SHP77 (cell line): ENCODE measurements around the gene AEN.

Source experiments
- DNase-seq, 2 experiments: peaks; one replicate each; lab custom pipeline; 2025; lab: John Stamatoyannopoulos, UW

AEN gene

DNA sequence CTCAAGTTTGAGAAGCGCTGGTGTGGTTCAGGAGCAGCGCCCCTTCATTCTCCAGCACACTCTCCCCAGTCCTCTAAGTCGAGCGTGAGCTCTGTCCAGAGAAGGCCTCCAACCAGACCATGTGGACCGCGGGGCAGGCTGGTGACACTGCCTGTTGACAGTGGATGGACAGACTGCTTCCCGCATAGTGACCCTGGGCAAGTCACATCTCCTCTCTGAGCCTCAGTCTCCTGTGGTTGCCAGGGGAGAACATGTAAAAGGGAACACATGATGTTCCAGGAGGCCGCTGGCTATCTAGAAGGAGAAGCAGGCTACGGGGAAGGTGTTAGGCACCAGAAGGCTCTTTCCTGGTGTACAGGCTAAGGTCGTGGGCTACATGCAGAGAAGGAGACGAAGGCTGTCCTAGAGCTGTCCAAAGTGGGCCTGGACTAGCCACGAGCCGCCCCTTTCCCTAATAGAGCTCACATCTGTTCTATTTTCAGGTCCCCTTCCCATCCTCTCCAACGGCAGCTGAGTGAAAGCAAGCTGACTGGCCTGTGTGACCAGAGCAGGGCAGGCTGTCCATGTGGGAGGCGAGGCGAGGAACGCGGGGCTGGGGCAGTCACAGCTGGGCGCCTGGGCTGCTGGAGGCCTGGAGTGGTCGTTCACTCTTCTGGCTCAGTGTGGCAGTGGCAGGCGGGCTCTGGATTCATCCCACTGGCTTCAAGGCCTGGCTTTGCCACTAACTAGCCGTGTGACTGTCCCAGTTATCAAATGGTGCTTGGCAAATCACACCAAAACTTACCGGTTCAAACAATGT, 28.8 kb downstream of the AEN start:
- DNase-seq: no peak

DNA sequence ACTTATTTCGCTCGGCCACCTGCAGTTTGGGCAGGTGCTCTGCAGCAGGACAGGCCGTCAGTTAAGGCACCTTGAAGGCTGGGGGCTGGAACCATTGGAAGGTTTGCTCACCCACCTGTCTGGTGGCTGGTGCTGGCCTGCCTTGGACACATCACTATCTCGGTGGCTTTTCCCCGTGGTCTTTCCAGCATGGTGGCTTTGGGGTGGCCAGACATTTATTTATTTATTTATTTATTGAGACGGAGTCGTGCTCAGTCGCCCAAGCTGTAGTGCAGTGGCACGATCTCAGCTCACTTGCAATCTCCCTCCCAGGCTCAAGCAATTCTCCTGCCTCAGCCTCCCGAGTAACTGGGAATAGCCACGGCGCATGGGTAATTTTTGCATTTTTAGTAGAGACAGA, 29.4 kb downstream of the AEN start:
- DNase-seq: no peak

DNA sequence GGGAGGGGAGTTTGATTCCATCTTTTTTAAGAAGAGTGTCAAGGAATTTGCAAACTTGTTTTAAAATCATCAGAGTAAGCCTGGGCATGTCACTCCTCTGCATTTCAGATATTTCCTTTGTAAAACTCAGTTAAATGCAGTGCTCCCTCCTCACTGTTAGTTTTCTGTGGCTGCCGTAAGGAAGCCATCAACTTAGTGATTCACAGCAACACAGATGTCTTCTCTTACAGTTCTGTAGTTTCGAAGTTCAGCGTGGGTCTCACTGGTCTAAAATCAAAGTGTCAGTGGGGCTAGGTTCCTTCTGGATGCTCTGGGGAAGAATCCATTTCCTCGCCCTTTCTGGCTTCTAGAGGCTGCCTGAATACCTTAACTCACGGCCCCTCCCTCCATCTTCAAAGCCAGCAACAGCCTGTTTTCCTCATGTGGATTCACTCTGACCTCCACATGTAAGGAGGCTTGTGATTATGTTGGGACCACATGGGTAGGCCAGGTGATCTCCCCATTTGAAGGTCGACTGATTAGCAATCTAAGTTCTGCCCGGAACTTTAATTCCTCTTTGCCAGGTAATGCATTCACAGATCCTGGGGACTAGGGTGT, 30.1 kb downstream of the AEN start:
- DNase-seq: no peak

DNA sequence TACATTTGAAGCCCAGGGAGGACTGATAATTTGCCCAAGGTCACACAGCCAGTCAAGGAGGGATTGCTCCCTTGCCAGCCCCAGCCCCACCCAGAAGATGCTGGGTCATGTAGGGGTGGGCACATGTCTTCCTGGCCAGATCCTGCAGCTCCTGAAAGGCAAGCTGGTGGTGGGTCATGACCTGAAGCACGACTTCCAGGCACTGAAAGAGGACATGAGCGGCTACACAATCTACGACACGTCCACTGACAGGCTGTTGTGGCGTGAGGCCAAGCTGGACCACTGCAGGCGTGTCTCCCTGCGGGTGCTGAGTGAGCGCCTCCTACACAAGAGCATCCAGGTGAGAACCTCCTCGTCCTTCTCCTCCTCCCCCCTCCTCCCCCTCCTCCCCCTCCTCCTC, 30.8 kb downstream of the AEN start:
- DNase-seq: no peak

DNA sequence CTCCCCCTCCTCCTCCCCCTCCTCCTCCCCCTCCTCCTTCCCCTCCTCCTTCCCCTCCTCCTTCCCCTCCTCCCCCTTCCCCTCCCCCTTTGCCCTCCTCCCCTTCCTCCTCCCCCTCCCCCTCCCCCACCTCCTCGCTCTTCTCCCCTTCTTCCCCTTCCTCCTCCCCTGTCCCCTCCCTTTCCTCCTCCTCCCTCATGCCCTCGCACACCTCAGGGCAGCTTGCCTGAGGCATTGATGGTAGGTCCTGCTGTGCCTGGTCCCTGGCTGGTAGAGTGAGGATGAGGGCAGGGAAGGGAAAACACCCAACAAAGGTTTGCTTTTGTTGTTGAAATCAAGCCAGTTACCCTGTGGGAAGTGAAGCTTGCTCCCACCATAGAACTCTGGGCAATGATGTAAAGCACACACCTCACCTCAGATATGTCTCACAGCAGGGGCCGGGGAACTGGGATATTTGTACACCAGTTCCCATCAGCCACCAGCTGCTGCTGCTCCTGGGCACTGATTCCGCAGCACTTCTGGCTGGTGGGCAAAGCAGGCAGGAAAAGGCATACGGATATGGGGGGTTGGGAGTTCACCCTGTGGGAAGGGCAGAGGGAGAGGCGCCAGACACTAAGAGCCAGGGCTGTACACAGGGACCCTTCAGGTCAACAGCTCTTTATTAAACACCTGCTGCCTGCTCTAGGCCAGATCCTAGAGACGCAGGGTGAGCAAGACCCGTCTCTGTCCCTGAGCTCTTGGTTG, 31.5 kb downstream of the AEN start:
- no peak for DNase-seq

DNA sequence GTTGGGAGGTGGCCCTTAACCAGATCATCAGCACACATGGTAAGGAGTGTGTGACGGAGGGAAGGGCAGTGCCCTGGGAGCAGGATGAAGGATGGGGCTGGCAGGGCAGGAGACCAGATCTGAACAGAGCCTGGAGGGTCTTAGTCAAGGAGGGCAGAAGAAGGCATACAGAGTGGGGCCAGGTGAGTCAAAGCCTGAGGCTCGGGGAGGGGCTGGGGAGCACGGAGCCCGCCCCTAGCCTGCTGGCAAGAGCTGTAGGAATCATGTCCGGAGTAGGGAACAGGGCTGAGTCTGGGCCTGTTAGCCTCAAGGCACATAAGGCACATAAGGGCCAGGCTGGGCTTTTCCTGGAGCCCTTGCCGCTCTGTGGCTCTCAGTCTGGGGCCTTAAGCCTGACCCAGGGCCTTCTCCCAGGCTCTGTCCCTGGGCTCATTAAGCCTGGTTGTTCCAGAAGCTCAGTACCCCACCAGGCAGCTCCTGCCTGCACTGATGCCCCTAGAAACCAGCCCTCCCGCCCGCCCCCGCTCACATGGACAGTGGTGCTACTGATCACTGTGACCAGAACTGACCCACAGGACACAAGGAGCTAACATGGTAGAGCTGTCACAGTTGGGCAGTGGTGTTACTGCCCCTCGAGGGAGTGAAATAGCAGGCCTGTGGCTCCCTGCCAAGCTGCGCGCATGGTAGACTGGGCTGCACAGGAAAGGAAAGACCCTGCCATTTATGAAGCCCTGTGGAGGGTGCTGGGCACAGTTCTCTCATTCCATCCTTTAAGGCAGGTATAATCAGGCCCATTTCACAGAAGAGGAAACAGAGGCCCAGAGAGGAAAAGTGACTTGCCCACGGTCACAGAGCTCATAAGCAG, 32.3 kb downstream of the AEN start:
- no peak for DNase-seq

DNA sequence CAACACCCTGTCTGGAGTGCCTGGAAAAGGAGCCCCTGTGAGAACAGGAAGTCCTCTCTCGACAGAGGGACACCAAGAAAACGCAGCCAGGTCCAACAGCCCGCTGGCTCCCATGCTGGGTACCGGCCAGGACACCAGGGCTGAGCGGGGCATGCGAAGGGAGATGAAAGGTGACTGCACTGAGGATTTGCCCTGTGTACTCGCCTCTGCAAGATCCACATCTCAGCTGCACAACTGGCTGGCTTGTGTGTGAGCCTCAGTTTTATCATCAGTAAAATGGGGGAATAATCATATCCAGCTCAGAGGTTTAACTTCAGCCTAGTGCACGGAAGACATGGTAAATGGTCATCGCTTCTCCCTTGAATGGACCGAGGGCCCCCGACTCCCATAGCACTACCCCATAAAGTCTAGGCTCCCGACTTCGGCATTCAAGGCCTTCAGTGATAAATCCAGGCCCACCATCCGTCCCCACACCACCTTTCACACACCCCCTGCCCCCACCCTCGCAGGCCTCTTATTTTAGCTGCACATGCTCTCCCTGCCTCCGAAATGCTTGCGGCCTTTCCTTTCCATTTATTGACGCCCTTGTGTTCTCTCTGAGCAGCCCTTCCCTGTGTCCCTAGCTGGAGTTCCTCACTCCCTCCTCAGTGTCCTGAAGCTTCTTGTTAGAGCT, 33.4 kb downstream of the AEN start:
- DNase-seq: no peak

DNA sequence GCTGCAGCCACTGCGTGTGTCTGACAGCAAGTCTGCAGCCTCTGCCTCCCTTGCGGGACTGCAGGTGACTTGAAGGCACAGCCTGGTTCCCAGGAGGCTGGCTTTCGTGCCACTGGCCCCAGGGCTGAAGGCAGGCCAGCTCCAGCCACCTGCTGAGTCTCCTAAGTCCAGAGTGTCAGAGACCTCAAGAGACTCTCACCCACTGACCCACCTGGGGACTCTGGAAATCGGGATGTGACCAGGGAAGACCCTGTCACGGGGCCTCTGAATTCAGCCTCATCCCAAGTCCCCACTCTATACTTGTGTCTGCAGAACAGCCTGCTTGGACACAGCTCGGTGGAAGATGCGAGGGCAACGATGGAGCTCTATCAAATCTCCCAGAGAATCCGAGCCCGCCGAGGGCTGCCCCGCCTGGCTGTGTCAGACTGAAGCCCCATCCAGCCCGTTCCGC, 34.0 kb downstream of the AEN start:
- DNase-seq: no peak

DNA sequence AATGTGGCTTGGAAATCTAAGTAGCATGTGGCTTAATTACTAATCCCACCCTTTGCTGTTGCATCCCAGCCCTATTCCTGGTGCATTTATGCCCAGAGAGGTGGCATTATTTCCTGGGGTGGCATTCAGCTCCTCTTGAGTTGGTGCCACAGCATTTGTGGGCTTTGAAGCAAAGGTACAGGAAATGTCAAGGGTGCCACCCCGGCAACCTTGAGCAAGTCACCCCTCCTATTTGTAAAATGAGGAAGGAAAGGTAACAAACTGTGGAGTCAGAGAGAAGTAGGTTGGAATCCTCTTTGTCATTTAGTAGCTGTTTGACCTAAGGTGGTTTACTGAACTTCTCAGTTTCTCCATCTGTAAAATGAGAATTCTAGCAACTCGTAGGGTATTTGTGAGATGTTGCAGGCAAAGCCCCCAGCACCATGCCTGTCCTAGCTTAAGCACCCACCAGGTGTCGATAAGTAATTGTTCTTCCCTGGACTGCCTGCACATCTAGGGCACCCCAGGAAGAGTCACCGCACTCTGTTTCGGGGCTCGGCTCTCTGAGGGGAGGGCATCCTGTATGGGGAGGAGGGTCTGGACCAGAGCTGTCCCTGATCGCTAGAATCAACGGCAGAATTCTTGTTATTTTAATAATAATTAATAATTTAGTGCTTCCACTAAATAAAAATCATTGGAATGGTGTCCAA, 34.8 kb downstream of the AEN start:
- DNase-seq: no peak

DNA sequence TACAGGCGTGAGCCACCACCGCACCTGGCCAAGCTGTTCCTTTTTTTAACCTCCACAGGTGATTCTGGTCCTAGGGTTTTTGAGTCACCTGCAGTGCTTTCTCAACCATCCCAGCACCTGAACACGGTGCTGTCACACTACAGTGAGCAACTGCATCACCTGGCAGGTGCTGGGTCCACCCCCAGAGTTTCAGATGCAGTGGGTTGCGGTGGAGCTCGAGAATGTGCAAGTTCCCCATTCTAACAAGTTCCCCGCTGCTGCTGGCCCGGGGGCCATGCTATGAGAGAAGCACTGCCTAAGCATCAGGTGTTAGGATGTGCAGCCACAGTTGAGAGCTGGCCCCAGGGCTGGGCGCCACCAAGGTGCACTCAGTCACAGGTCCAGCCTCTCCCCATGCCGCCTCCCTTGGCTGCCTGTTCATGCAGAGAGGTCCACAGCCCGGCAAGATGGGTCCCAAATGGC, 35.7 kb downstream of the AEN start:
- DNase-seq: no peak

DNA sequence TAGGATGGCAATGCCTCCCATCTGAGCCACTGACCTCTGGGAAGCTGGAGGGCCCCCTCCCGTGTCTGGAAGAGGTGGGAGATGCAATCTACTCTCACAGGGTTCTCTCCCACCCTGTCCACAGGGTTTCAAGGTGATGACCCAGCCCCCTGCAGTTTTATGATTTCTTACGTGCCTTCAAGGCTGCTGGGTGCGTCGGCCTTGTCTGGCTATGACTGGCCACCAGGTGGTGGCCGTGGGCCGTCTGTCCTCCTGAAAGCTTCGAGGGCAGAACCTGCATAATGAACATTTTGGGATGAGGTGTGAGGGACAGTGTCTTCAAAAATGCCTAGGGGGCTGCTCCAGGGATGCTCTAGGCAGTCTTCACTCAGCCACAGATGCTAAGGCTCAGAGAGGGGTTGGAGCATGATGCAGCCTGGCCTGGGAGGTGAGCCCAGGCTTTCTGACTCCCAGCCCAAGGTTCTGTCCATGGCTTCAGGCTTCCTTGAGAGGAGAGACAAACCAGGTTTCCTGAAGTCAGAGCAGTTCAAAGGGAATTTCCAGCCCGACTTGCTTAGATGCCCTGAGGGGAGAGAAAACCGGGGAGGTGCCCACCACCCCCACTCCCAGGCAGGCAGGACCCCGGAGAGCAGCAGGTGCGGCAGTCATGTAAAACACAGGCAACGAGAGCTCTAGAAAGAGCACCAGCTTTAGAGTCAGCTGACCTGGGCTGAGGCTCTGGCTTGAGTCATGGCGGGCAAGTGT, 36.4 kb downstream of the AEN start:
- DNase-seq: peak; percentile 11 to 36

DNA sequence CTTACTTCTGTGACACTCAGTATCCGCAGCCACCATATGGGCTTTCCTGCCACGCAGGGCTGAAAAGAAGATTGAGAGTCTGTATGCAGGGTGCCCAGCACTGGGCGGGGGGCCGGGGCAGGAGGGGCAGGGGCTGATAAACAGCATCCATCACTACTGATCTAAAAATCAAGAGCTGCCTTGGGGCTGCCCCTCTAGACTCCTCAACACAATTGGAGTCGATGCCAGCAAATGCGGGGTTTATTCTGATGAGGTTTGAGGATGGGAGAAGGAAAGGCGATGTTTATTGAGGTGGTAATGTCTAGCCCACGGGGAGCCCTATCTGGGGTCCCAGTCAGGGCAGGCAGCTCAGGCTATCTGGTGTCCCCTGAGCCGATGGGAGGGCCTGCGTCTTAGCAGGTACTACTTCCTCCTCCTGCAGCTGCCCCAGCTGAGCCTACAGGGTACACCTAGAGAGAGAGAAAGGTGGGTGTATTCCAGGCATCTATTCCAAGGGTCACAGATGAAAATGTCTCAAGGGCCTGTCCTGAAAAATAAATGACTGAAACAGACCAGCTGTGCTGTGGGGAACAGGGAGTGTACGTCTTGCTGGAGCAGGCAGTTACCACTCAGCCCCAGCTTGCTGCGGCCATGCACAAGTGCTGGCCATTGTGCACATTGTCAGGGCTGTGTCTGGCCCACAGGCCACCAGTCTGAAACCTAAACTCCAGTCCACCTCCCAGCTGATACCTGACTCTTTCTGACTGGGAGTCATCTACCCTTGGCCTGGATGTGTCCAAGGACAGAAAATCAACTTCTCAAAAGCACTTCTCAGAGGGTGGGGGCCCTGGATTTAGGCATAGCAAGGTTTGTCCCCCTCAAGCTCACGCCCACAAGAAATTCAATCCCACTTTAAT, 37.2 kb downstream of the AEN start:
- DNase-seq: no peak

DNA sequence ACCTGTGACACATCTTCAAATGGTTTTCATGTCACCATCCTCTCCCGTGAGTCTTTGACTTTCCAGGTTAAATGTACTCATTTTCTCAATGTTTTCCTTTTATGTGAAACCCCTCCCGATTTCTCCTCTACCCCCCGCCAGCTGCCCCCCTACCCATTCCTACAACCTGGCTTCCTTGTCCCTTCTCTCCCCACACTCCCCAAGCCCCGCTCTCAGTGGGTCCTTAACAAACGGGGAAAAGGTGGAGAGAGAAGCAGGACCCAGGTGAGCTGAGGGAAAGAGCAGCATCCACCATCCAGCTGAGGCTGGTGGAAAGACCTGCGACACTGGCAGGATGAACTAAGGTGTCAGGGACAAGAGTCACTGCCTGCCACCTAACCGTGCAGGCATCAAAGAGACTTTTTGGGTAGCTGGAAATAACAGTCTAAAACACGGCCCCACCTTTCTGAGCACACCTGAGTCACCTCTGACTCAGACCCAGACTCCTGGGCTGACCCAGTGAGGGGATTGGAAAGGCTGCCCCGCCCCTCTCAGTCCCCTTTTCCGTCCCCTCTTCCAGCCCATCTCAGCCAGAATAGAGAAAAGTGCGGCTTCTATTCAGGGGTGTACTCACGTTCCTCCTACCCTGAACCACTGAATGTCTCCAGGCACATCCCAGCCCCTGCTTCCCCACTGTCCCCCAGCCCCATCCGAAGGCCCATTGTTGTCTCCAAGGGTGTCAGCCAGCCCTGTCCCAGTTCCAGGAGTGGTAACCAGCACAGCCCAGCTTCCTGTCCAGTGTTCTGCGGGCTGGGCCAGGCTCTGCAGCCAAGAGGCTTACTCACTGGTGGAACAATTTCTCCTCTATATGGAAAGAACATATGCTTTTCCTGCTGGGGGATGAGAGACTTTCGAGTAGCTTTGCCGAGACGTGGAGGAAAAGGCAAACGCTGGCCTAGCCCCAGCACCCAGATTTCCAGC, 38.1 kb downstream of the AEN start:
- DNase-seq: no peak

DNA sequence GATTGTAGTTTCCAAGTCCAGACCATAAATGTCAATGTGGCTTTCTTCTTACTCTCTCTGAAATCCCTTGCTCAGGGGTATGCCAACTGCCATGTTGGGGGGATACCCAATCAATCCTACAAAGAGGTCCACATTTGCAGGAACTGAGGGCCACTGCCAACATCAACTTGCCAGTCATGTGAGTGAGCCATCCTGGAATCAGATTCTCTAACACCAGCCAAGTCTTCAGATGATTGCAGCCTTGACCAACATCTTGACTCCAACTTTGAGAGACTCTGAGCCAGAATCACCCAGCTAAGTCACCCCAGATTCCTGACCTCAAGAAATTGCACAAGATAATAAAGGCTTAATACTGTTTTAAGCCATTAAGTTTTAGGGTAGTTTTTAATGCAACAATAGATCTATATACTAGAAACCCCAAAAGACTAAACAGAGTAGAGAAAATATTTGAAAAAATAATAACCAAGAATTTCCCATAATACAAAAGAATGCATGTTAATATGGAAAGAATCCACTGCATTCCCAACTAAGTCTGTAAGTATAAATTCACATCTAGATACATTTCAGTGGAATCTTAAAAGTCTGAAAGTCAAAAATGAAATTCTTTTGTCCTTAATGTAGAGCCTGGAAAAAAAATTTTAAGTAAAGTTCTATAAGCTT, 40.0 kb downstream of the AEN start:
- DNase-seq: no peak

DNA sequence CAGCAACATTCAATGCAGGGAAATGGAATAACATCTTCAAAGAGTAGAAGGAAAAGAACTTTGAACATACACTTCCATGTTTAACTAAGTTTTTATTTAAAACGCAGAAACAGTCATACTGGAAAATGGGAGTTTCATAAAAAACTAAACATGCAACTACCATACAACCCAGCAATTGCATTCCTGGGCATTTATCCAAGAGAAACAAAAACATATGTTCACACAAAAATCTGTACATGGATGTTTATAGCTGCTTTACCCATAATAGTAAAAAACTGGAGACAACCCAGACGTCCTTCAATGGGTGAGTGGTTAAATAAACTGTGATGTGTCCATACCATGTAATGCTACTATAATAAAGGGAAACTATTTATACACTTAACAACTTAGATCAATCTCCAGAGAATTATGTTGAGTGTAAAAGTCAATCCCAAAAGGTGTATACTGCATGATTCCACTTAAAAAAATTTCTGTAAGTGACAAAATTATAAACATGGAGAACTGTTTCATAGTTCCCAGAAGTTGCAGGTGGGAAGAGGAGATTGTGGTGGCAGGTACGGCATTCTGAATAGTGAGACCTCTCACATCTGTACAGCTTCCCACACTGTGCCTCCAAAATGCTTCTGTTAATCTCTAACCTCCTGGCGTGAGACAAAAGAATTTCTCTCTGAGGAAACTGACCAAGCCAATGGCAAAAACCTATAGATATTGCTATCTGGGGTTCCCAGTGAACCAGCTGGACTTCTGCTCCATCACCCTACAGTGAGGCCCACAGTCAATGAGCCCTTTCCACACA, 40.8 kb downstream of the AEN start:
- no peak for DNase-seq

DNA sequence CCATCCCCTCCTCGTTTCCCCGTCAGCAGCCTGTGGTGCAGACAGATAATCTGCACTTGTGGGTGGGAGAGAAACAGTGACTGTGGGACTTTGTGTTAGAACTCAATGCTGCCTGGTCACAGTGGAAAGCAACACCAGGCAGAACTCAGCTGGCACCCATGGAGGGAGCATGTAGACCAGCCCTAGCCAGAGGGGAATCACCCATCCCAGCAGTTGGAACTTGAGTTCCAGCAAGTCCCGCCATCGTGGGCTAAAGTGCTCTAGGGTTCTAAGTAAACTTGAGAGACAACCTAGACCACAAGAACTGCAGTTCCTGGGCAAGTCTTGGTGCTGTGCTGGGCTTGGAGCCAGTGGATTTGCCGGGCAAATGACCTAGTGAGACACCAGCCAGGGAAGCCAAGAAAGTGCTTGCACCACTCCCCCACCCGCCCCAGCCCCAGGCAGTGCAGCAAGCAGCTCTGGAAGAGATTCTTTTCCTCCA, 42.0 kb downstream of the AEN start:
- DNase-seq: no peak
